LHCN-M2 (cell line): Measurements from ENCODE around the gene GRID1. TPM values are rescaled to one million over a fixed set of nuclear protein-coding genes. Genes with fewer than 3 reads are reported as not detected.

Experiments
- DNase-seq: peaks from one replicate; pipeline ENCODE4 v3.0.0-alpha.2; 2012; ENCODE audit warnings: low read depth
- total RNA-seq: library from RNA; depleted of rRNA; stranded (reverse); fragments of >200 nt; gene quantifications from 2 replicates; pipeline ENCODE4 v1.2.3, GENCODE V29; 2014

The GRID1 gene
- total RNA-seq, 1 experiment from 2014 or later = not detected

DNA sequence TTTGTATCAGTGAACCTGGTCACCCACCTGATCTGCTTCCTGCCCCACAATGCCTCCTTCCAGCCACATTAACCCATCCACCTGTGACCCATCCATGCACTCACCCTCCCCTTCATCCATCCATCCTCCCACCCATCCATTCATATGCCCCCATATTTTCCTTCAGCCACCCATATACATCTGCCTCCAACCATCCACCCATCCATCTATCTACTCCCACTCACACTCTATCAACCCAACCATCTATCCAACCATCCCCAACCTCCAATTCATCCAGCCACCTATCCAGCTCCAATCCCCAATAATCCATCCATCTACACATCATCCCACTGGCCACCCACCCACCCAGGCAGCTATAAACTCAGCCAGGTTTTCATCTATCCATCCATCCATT, 51.0 kb downstream of the GRID1 start:
- no peak for DNase-seq

DNA sequence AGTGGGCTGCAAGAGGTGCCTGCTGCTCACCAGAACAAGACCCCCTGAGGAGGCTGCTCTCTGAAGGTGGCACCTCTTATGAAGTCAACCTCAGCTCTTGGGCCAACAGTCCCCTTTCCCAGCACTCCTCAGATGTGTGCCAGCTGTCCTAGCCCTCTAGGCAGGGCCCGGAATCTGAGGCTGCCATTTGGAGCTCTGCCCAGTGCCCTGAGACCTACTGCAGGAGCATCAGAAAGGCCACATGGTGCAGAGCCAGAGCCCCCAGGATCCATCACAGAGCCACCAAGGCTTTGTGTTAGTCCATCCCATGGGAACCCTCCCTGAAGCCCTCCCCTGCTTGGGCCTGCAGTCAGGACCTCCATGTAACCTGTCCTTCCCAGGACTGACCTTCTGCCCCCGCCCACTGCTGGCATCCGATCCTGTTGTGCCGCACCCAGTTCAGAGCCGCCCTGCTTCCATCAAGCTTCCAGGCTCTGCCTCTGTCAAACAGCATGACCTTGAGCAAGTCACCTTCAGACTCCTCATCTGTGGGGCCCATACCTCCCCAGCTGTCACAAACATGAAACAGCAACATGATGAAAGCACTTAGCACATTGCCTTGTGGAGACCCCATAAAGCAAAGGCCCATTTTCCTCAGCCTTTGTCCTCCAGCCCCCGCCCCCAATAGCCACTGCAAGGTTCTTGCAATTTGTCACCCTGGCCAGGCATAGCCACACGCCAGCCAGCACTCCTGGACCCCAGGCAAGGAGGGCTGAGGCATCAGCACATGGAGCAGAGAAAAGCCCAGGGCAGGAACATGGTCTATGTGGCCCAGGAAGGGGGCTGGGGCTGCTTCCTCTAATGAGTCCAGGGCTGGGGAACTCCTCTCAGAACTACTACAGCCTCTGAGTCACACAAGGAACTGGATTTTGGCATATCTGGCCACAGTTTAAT, 51.7 kb downstream of the GRID1 start:
- DNase-seq = no peak

DNA sequence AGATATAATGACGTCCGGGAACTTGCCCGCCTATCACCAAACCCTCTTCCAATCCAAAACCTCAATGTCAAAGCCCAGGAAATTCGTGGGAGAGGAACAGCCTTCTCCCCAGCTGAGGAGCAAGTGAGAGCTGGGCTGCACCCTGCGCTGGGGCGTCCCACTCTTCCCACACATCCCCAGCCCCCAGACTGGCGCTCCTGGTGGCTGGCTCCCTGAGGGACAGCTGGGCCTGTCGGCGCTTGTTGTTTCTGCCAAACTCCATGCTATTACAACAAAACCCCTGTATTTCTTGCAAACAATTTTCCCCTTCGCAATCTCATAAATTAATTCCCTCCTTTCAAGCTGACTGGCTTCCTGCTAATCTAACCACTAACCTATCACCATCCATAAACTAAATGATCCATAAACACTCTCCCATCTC, 53.0 kb downstream of the GRID1 start:
- no peak for DNase-seq

DNA sequence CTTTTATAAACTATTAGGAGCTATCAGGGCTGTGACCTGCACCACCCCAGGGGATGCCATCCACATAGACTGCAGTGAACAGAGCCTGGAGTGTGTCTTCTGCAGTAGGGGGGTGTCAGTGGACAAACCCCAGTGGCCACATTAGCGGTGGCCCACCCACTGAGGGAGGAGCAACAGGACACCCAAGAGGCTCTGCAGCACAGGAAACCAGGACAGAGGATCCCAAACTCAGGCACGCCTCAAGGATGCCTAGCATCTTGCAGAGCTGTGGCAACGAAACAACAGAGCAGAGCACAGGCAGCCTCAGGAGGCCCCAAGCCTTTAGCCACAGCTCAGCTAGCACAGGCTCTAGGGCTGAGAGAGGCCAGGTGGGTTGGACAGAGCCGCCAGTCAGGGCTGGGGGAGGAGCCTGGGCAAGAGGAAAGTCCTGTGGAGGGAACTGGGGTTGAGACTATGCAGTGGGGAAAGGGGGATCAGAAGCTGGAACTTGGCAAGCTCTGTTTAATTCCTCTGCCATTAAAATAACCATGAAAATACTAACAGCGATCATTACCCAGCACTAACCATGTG, 53.8 kb downstream of the GRID1 start:
- DNase-seq = no peak

DNA sequence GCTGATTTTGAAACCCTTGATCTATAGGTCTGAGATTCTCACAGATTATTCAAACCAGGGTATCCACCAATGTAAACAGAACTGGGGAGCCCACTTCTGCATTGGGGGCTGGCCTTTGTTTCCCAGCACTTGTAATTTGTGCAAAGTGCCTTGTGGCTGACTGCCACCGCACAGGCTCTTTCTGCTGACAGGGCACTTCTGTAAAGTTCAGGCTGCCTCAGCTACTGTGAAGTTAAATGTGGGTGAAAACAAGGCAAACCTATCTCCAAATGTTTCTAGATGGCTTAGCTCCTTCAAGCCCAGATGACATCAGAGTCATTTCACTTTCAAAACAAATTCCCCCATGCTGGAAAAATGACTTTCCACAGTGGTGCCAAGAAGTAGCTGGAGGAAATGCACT, 54.7 kb downstream of the GRID1 start:
- no peak for DNase-seq

DNA sequence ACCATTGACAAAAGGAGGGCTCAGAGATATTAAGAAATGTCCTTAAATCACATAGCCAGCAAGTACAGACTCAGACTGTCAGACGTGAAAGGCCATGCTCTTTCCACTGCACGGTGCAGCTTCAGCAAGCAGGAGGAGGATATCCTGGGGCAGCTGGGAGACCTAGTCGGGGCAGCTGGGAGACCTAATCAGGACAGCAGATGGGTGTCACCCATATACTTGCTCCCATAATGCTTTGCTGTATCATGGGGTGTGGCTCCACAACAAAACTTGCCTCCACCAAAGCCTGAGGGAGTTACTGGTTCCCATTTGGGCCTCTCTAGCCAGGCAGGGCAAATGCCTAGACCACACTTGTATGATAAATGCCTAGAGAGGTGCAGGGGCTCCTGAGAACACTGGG, 55.4 kb downstream of the GRID1 start:
- DNase-seq = no peak

DNA sequence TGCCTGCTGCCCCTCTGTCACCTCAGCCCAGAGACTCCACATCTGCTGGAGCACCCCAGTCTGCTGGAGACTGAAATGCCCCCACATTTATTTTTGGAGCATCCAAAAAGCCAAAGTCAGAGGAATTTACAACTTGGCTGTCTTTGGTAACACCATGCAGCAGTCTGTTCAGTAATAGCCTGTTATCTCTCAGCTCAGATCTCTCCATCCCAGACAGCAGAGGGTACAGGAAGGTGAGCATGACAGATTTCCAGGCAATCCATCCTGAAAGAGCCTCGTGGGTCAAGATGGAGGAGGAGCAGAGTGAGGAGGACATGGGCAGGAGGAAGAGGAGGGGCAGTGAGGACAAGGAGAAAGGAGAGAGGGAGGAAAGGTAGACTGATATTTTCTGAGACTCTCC, 55.9 kb downstream of the GRID1 start:
- DNase-seq = no peak

DNA sequence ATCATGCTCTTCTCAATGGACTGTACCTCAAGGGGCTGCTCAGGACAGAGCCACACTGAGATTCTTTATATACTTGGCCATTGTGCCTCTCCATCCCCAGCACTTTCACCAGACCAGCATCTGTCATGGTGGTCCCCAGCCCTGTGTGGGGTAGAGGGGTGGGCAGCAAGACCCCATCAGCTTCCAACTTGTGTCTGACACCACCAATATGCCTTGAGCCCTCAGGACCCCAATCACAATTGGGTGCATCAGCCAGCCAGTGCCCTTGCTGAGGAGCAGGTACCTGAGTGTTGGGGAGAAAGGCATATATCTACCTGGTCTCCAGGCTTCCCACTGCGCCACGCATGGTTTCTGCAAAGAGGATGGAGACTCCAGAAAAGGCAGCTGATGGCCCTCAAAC, 56.3 kb downstream of the GRID1 start:
- DNase-seq = no peak

DNA sequence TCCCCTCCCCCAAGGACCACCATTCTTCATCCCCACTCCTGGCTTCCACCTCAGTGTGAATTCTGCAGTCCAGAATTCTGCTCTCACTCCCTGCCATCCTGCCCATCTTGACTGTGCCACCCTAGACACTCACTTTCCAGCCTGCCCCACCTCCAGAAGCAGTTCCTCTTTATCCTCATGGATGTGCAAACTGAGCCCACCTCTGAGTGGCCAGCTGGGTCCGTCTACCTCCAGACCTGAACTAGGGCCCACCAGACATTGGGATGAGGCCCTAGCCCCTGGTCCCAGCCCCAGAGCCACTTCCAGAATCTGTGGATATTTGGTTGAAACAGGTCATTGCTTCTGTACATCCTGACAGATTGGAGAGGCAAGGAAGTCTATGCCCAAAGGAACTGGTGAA, 58.5 kb downstream of the GRID1 start:
- no peak for DNase-seq

DNA sequence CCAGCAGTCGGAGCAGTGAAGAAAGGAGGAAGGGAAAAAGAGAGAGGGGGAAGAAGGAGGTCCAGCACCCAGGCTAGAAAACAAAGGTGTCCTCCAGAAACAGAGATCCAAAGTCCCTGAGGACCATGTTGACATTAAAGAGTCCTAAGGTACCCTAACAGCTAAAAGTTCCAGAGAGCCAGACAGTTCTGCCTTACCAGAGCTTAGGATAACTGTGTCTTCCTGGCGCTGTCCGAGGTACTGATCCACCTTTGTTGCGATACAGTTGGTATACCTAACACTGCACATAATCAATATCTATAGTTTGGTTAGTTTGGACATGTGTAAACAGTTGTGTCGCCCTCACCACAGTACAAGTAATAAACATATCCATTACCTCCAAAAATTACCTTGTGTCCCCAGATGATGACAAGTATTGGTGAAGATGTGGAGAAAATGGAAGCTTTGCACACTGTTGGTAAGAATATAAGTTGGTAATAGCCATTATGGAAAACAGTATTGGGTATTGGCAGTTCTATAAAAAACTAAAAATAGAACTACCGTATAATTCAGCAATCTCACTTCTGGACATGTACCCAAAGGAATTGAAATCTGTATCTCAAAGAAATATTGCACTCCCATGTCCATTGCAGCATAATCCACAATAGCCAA, 59.8 kb downstream of the GRID1 start:
- no peak for DNase-seq

DNA sequence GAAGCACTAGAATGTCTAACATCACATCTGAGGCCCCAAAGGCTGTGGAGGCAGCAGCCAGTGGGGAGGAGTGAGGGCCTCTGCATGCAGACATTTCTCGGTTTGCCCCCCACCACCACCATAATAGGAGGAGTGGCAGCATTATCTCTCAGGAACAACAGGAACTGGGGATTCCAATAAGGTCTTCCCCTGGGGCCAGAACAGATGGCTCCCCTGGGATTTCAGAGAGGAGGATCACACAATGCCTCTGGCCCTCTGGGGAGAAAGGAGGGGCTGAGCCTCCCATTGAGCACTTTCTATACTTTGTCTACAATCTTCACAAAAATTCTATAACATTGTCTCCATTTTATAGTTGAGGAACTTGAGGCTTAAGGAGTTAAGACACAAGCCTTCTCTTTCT, 61.1 kb downstream of the GRID1 start:
- no peak for DNase-seq

DNA sequence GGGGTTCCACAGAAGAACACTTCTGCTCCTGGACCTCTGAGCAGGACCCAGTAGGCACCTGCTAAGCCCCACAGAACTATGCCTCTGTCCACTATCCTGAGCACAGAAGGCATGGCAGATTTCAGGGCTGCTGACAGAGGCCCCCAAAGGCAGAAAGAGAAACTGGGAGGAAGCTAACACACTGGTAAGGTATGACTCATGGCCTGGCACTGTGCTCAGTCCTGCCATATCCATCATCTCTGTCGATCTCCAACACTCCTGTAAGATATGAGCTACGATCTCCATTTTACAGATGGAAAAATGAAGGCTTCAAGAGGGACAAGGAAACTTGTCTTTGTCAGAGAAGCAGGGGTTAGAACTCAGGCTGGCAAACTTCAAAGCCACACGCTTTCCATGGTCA, 62.2 kb downstream of the GRID1 start:
- no peak for DNase-seq

DNA sequence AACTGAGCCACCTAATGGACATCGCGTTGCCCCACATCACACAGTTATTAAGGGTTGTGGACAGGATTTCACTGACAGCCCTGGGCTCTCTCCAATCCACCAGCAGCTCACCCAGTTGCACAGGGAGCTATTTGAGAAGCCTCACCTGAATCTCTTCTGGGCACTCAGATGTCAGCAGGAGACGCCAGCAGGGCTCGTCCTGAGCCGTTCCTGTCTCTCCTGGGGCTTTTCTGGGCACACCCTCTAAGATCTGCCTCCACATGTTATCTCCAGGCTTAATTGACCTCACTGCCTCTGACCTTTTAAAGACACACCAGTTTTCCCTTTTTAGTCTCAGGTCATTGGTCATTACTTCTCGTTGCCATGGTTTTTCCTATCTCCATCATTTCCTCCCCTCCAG, 63.0 kb downstream of the GRID1 start:
- no peak for DNase-seq

DNA sequence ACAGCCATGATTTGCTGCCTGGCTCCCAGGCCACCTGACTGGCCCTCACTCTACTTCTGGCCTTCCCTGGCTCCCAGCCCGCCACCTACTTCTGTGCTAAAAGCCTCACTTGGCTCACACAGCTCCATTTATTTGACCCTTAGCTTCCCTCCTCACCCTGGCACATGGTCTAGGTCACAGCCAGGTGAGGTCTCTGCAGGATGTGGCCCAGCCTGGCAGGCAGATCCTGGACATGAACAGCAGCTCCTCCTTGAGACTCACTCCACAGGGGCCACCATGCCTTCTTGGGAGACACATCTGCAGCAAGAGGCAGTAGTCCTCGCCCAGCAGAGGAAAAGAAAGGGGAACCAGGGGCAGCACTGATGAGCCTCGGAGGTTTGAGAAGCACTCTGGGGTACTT, 64.6 kb downstream of the GRID1 start:
- DNase-seq = no peak

DNA sequence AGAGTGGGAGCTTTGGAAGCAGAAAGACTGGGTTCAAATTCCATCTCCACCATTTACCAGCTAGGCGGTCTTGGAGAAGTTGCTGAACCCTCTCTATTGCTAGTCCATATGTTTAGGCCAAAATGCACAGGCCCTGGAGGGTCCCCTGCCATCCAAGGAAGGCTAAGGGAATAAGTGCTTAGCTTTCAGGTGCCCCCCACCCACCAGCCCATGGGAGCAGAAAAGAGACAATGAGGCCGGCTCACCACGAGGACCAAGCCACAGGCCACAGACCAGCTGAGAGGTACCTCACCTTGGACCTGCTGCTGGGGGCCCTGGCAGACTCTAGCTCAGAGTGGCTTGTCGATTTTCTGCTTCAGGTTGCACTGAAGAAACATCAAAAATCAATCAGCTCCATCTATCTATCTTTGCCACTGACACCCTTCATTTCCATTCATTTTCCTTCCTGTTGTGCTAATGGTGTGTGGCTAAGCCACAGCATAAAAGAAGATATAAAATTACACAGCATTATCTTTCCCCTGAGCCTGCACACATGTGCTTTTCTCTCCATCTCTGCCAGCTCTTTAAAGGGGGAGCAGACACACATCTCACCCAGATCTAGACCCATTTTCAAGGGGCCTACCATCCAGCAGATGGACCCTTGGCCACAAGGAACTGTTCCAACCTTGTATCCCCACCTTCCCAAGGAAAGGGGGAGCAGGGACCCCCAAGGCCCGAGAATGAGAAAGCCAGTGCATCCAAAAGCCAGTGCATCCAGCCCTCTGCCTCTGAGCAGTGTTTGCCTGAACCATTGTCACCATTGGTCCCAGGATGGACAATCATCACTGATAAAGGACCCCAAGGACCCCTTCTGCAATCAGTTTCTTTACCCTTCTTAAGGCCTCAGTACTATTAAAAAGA, 65.4 kb downstream of the GRID1 start:
- DNase-seq = no peak

DNA sequence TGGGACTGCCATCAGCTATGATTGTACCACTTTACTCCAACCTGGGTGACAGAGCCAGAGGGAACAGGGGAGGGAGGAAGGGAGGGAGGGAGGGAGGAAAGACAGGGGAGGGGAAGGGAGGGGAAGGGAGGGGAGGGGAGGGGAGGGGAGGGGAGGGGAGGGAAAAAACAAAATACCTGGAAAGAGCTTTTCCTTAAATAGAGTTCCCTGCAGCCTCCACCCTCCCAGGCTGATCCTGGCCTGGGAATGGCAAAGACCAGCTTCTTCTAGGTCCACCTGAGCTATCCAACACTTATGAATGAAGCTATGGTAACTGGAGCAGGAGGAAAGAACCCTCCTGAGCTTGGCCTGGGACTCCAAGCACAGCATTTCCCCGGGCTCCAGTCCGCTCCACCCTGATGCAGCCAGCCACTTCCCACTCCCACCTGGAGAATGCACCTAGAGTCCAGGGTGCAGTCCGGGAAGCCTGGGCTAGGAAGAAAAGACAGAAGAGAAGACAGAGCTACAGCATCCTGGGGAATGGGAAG, 66.1 kb downstream of the GRID1 start:
- no peak for DNase-seq

DNA sequence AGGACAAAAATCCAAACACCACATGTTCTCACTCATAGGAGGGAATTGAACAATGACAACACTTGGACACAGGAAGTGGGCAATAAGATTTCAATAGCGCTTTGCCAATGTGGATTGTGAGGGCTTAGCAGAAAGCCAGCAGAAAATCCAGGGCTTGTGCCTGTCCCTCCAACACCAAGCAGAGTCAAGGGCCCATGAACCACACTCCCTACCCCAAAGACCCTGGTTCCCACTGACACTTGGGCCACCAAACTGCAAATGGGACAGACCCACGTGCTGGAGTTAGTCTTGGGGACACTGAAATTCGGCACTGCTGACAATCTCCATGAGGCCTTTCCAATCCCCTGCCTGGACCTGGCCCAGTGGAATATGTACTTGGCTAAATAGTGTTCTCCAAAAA, 67.0 kb downstream of the GRID1 start:
- no peak for DNase-seq

DNA sequence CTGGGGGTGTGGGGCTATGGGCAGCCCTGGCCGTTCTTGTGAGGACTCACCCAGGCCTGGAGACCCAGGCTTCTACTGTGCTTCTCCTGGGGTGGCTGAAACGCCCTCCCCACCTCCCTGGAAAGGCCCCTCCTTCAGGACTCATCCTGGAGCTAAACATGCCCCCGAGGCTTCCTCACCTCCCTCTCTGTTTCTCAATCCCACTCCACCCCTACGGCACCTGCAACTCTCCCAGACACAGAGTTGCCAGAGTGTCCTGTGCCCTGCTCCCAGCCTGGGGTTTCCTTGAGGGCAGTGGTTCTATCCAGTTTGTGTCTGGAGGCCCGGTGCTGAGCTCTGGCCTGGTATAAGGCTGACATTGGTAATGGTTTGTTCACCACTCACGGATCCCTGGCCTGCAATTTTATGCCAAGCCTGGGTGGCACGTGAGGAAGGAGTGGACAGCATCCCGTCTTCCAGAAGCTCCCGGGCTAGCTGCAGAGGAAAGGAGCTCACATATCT, 68.0 kb downstream of the GRID1 start:
- no peak for DNase-seq

DNA sequence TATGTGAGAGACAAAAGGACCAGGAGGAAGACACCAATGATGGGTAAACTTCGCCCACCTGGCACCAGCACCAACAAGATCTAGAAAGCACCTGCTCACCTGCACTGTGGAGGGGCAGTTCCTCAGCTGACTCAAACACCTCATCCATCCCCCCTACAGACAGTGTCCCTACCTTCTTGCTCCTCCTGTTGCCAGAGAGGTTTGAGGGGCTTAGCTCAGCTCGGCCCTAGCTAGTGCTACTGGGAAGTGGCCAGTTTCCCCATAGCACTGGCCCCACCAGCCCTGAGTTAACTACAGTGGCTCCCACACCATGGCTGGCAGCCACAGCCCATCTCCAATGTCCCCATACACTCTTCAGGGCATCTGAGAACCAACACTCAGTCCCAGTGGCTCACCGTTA, 70.8 kb downstream of the GRID1 start:
- DNase-seq = no peak

DNA sequence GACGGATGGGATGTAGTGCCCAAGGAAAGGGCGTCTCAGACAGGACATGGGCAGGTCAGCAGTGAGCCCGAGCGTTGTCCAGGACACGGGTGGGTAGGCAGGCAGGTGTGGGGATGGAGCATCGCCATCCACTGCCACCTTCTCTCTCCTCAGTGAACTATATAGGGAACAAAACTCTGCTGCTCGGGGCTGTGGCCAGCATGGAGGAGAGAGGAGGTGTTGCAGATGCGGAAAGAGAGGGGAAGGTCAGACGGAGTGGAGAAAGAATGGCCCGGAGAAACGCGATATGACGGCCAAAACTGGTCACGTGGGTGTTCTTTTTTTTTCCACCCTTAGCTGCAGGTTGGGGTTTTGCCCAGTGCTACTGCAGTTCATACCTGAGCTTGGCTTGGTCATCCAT, 71.2 kb downstream of the GRID1 start:
- no peak for DNase-seq
